Glutamatergic neuron (in vitro differentiated cells): ENCODE results near the gene ORC4. TPM values are rescaled to one million over a fixed set of nuclear protein-coding genes. Genes with fewer than 3 reads are reported as not detected.

Experiments
- DNase-seq: peaks from one replicate; pipeline ENCODE4 v3.0.0; 2022
- H3K27ac Mint-ChIP-seq: one replicate; pipeline ENCODE4 v1.8.0; 2020; ENCODE audit warnings: mild to moderate bottlenecking, mixed read lengths, inconsistent platforms; ENCODE audit not compliant: unreplicated experiment
- H3K27me3 Mint-ChIP-seq: one replicate; pipeline ENCODE4 v1.8.0; 2020; ENCODE audit warnings: mild to moderate bottlenecking, moderate library complexity, mixed read lengths, inconsistent platforms; ENCODE audit not compliant: unreplicated experiment
- H3K36me3 Mint-ChIP-seq: one replicate; pipeline ENCODE4 v1.8.0; 2020; ENCODE audit warnings: mild to moderate bottlenecking, mixed read lengths, inconsistent platforms; ENCODE audit not compliant: unreplicated experiment
- H3K4me1 Mint-ChIP-seq: one replicate; pipeline ENCODE4 v1.8.0; 2020; ENCODE audit warnings: mild to moderate bottlenecking, low read depth, mixed read lengths, inconsistent platforms; ENCODE audit not compliant: unreplicated experiment
- H3K4me3 Mint-ChIP-seq: one replicate; pipeline ENCODE4 v1.8.0; 2020; ENCODE audit warnings: mild to moderate bottlenecking, mixed read lengths, inconsistent platforms; ENCODE audit not compliant: unreplicated experiment
- H3K9me3 Mint-ChIP-seq: one replicate; pipeline ENCODE4 v1.8.0; 2020; ENCODE audit warnings: mild to moderate bottlenecking, moderate library complexity, mixed read lengths, inconsistent platforms; ENCODE audit not compliant: unreplicated experiment
- total RNA-seq: library from RNA; stranded (reverse); fragmentation: NEBNext Ultra II Directional; extraction: Animal tissue kit (Norgen Biotek cat#: 25700); gene quantifications from one replicate; pipeline ENCODE4 v1.2.1, GENCODE V29; 2021; ENCODE audit not compliant: unreplicated experiment
- TF ChIP-seq, protein P1 (sequence below): fragments of 200-600 bp; sonication (generic); IDR thresholded peaks from one replicate; pipeline ENCODE4 v1.5.0; 2021; ENCODE audit not compliant: partially characterized antibody, unreplicated experiment

ORC4 gene
- total RNA-seq, 1 donor from 2014 or later, result 72.9 TPM

DNA sequence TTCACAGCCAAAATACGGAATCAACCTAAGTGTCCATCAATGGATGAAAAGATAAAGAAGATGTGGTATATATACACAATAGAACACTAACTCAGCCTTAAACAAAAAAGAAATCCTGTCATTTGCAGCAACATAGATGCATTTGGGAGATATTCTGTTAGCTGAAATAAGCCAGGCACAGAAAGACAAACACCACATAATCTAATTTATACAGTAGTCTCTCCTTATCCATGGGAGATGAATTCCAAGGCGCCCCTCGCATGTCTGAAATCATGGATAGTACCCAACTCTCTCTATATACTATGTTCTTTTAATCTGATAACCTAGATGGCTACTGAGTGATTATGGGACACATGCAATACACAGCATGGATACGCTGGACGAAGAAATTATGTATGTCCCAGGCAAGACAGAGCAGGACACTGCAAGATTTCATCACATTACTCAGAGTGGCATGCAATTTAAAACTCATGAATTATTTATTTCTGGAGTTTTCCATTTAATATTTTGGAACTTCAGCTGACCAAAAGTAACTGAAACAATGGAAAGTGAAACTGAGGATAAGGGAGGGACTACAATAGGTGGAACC, 39.5 kb downstream of the ORC4 start:
- Mint-ChIP-seq H3K27ac (no peak overlapping the region), H3K4me1 (peaks cover 7% of the 10 kb centered on the region), H3K36me3 (no peaks in the 10 kb centered on the region), H3K4me3 (no peak overlapping the region), H3K9me3 (no peaks in the 10 kb centered on the region), H3K27me3 (peaks cover 3% of the 10 kb centered on the region)
- TF ChIP-seq, protein P1, sequence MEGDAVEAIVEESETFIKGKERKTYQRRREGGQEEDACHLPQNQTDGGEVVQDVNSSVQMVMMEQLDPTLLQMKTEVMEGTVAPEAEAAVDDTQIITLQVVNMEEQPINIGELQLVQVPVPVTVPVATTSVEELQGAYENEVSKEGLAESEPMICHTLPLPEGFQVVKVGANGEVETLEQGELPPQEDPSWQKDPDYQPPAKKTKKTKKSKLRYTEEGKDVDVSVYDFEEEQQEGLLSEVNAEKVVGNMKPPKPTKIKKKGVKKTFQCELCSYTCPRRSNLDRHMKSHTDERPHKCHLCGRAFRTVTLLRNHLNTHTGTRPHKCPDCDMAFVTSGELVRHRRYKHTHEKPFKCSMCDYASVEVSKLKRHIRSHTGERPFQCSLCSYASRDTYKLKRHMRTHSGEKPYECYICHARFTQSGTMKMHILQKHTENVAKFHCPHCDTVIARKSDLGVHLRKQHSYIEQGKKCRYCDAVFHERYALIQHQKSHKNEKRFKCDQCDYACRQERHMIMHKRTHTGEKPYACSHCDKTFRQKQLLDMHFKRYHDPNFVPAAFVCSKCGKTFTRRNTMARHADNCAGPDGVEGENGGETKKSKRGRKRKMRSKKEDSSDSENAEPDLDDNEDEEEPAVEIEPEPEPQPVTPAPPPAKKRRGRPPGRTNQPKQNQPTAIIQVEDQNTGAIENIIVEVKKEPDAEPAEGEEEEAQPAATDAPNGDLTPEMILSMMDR, result no peak
- DNase-seq, result no peak

DNA sequence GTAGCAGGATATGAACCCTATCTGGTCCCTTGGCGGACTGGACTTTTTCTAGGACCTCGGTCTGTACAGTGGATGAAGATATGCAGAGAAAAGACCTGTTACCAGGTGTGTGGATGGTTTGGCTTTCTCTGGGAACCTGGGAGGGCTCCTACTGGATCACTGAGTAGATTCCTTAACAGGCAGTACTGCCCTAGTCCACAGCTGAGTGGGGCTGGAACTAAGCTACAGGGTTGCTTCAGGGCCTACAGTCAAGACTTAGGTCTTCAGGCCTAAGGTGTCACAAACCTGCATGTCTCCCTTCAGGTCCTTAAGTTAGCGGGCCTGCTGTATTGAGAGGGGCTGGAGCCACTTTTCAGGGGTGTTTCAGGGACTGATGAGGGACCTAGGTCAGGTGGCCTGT, 42.9 kb downstream of the ORC4 start:
- Mint-ChIP-seq H3K27ac (no peak overlapping the region), H3K36me3 (no peaks in the 10 kb centered on the region), H3K4me1 (peaks cover 7% of the 10 kb centered on the region), H3K9me3 (no peaks in the 10 kb centered on the region), H3K4me3 (no peak overlapping the region), H3K27me3 (peaks cover 3% of the 10 kb centered on the region)
- TF ChIP-seq, protein P1, result no peak
- DNase-seq, result no peak

DNA sequence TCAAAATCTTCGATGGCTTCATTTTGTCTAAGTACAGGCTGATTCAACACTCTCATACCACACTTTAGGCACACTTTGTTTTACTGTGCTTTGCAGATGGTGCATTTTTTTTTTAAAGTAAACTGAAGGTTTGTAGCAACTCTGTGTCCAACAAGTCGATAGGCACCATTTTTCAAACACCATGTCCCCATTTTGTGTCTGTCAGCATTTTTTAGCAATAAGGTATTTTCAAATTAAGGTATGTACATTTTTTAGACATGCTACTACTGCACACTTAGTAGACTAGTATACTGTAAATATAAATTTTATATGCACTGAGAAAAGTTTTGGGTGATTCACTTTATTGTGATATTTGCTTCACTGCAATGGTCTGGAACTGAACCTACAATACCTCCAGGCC, 44.4 kb downstream of the ORC4 start:
- H3K27ac Mint-ChIP-seq, result no peak overlapping the region
- H3K4me3 Mint-ChIP-seq, result no peak overlapping the region
- no peak for DNase-seq
- TF ChIP-seq, protein P1, result no peak
- peaks cover 7% of the 10 kb centered on the region for H3K4me1 Mint-ChIP-seq
- H3K36me3 Mint-ChIP-seq, result no peaks in the 10 kb centered on the region
- H3K9me3 Mint-ChIP-seq, result no peaks in the 10 kb centered on the region
- peaks cover 3% of the 10 kb centered on the region for H3K27me3 Mint-ChIP-seq

DNA sequence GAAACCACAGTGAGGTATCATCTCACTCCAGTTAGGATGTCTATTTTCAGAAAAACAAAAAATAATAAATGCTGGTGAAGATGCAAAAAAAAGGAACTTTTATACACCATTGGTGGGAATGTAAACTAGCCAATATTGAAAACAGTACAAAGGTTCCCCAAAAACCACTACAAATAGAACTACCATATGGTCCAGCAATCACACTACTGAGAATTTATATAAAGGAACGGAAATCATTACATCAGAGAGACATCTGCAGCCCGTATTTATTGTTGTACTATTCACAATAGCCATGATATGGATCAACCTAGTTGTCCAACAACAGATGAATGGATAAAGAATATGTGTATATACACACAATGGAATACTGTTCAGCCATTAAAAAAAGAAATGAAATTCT, 52.0 kb downstream of the ORC4 start:
- H3K4me3 Mint-ChIP-seq, result no peak overlapping the region
- no peak overlapping the region for H3K27ac Mint-ChIP-seq
- DNase-seq, result no peak
- H3K36me3 Mint-ChIP-seq, result peaks cover 28% of the 10 kb centered on the region
- no peaks in the 10 kb centered on the region for H3K27me3 Mint-ChIP-seq
- TF ChIP-seq, protein P1, result no peak
- H3K9me3 Mint-ChIP-seq, result peaks cover 6% of the 10 kb centered on the region
- H3K4me1 Mint-ChIP-seq, result peaks cover 3% of the 10 kb centered on the region

DNA sequence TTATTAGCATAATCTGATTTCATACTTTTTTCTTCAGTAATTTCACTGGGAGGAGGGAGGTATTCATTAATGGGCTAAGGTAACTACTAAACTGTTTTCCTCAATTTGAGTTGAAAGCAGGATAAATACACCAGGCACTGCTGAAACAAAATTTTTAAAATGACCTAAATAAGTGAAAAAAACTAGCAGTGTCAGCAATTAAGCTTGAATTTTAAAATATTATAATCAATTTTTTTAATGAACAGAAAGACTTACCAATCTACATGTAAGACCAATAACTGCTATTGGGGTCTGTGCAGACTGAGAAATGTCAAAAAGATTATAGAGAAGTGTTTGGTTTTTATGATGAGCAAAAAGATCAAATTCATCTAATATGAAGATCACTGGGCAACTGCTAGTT, 68.4 kb downstream of the ORC4 start:
- no peak for DNase-seq
- Mint-ChIP-seq H3K9me3 (no peaks in the 10 kb centered on the region), H3K27me3 (no peaks in the 10 kb centered on the region), H3K27ac (no peak overlapping the region), H3K36me3 (no peaks in the 10 kb centered on the region), H3K4me1 (no peaks in the 10 kb centered on the region), H3K4me3 (no peak overlapping the region)
- TF ChIP-seq, protein P1, result no peak
